Measurements from ENCODE around the gene UBL4A.

The UBL4A gene

GRCh38 chrX:154445776-154446175 lies 40.6 kb downstream of the UBL4A start:
- Histone ChIP-seq H3K4me3 (ENCODE audit: extremely low read depth, insufficient read depth, low read length, poor library complexity, severe bottlenecking) (no peak overlapping the region), H3K4me1 (ENCODE audit: control insufficient read depth, insufficient read depth, low read length, poor library complexity, severe bottlenecking) (no peaks in the 10 kb centered on the region), H3K27ac (ENCODE audit: low read depth, low read length, severe bottlenecking) (no peak overlapping the region), H3K9me3 (ENCODE audit: control insufficient read depth, low read length) (no peaks in the 10 kb centered on the region), H3K36me3 (ENCODE audit: control insufficient read depth, insufficient read depth, low read length) (peaks cover 53% of the 10 kb centered on the region)
- WGBS, 2 experiments (ENCODE audit: insufficient coverage in 2 of 2), result 92 to 94% methylated on average over 11 to 13 of the region's 16 CpGs

- Histone ChIP-seq H3K27ac (ENCODE audit: low read depth, low read length, severe bottlenecking) (no peak overlapping the region), H3K4me1 (ENCODE audit: control insufficient read depth, insufficient read depth, low read length, poor library complexity, severe bottlenecking) (no peaks in the 10 kb centered on the region), H3K9me3 (ENCODE audit: control insufficient read depth, low read length) (no peaks in the 10 kb centered on the region), H3K4me3 (ENCODE audit: extremely low read depth, insufficient read depth, low read length, poor library complexity, severe bottlenecking) (peak overlapping the region; percentile 52), H3K36me3 (ENCODE audit: control insufficient read depth, insufficient read depth, low read length) (peaks cover 57% of the 10 kb centered on the region)
- 88 to 97% methylated on average over 4 to 6 of the region's 13 CpGs for WGBS, 2 experiments (ENCODE audit: insufficient coverage in 2 of 2)
Measured at GRCh38 chrX:154444755-154445246, 41.6 kb downstream of the UBL4A start.

- Histone ChIP-seq H3K9me3 (ENCODE audit: control insufficient read depth, low read length) (no peaks in the 10 kb centered on the region), H3K27ac (ENCODE audit: low read depth, low read length, severe bottlenecking) (peak within 1 kb of the TSS; percentile 67), H3K4me1 (ENCODE audit: control insufficient read depth, insufficient read depth, low read length, poor library complexity, severe bottlenecking) (no peaks in the 10 kb centered on the region), H3K4me3 (ENCODE audit: extremely low read depth, insufficient read depth, low read length, poor library complexity, severe bottlenecking) (peak within 1 kb of the TSS; percentile 52), H3K36me3 (ENCODE audit: control insufficient read depth, insufficient read depth, low read length) (peaks cover 53% of the 10 kb centered on the region)
- WGBS, 2 experiments (ENCODE audit: insufficient coverage in 2 of 2), result 3 to 4% methylated on average over 40 to 41 of the region's 94 CpGs
Measured at GRCh38 chrX:154443992-154444754, 42.2 kb downstream of the UBL4A start, which contains the start of gene FAM50A. TSS of gene FAM50A (plus strand) at chrX:154444141. CDS start at chrX:154444236, 95 bp downstream.

- Histone ChIP-seq H3K4me3 (ENCODE audit: extremely low read depth, insufficient read depth, low read length, poor library complexity, severe bottlenecking) (peak overlapping the region; percentile 22), H3K4me1 (ENCODE audit: control insufficient read depth, insufficient read depth, low read length, poor library complexity, severe bottlenecking) (peaks cover 5% of the 10 kb centered on the region), H3K36me3 (ENCODE audit: control insufficient read depth, insufficient read depth, low read length) (peaks cover 54% of the 10 kb centered on the region), H3K9me3 (ENCODE audit: control insufficient read depth, low read length) (no peaks in the 10 kb centered on the region), H3K27ac (ENCODE audit: low read depth, low read length, severe bottlenecking) (peak overlapping the region; percentile 67)
- 14% methylated on average over 6 of the region's 10 CpGs; no CpG with 5 or more reads in 1 of the 2 experiments for WGBS, 2 experiments (ENCODE audit: insufficient coverage in 2 of 2)
Measured at GRCh38 chrX:154443479-154443910, 42.9 kb downstream of the UBL4A start.

- H3K27ac ChIP-seq (ENCODE audit: low read depth, low read length, severe bottlenecking), result no peak overlapping the region
- H3K4me3 ChIP-seq (ENCODE audit: extremely low read depth, insufficient read depth, low read length, poor library complexity, severe bottlenecking), result no peak overlapping the region
- H3K36me3 ChIP-seq (ENCODE audit: control insufficient read depth, insufficient read depth, low read length), result peaks cover 51% of the 10 kb centered on the region
- no peaks in the 10 kb centered on the region for H3K9me3 ChIP-seq (ENCODE audit: control insufficient read depth, low read length)
- H3K4me1 ChIP-seq (ENCODE audit: control insufficient read depth, insufficient read depth, low read length, poor library complexity, severe bottlenecking), result peaks cover 7% of the 10 kb centered on the region
- 98 to 100% methylated on average over 9 to 19 of the region's 21 CpGs for WGBS, 2 experiments (ENCODE audit: insufficient coverage in 2 of 2)
Measured at GRCh38 chrX:154441984-154442707, 44.3 kb downstream of the UBL4A start.

GRCh38 chrX:154441564-154441963 lies 44.9 kb downstream of the UBL4A start:
- WGBS, 2 experiments (ENCODE audit: insufficient coverage in 2 of 2), result 93 to 100% methylated on average over 5 of the region's 11 CpGs
- no peak overlapping the region for H3K4me3 ChIP-seq (ENCODE audit: extremely low read depth, insufficient read depth, low read length, poor library complexity, severe bottlenecking)
- peaks cover 48% of the 10 kb centered on the region for H3K36me3 ChIP-seq (ENCODE audit: control insufficient read depth, insufficient read depth, low read length)
- H3K27ac ChIP-seq (ENCODE audit: low read depth, low read length, severe bottlenecking), result no peak overlapping the region
- H3K4me1 ChIP-seq (ENCODE audit: control insufficient read depth, insufficient read depth, low read length, poor library complexity, severe bottlenecking), result peaks cover 7% of the 10 kb centered on the region
- H3K9me3 ChIP-seq (ENCODE audit: control insufficient read depth, low read length), result no peaks in the 10 kb centered on the region

GRCh38 chrX:154440623-154441357 lies 45.6 kb downstream of the UBL4A start:
- Histone ChIP-seq H3K27ac (ENCODE audit: low read depth, low read length, severe bottlenecking) (no peak overlapping the region), H3K36me3 (ENCODE audit: control insufficient read depth, insufficient read depth, low read length) (peaks cover 44% of the 10 kb centered on the region), H3K9me3 (ENCODE audit: control insufficient read depth, low read length) (no peaks in the 10 kb centered on the region), H3K4me3 (ENCODE audit: extremely low read depth, insufficient read depth, low read length, poor library complexity, severe bottlenecking) (no peak overlapping the region), H3K4me1 (ENCODE audit: control insufficient read depth, insufficient read depth, low read length, poor library complexity, severe bottlenecking) (peaks cover 7% of the 10 kb centered on the region)
- WGBS, 2 experiments (ENCODE audit: insufficient coverage in 2 of 2), result 95 to 96% methylated on average over 4 to 8 of the region's 17 CpGs

GRCh38 chrX:154439841-154440240 lies 46.6 kb downstream of the UBL4A start:
- Histone ChIP-seq H3K4me1 (ENCODE audit: control insufficient read depth, insufficient read depth, low read length, poor library complexity, severe bottlenecking) (peaks cover 7% of the 10 kb centered on the region), H3K36me3 (ENCODE audit: control insufficient read depth, insufficient read depth, low read length) (peaks cover 43% of the 10 kb centered on the region), H3K4me3 (ENCODE audit: extremely low read depth, insufficient read depth, low read length, poor library complexity, severe bottlenecking) (no peak overlapping the region), H3K9me3 (ENCODE audit: control insufficient read depth, low read length) (no peaks in the 10 kb centered on the region), H3K27ac (ENCODE audit: low read depth, low read length, severe bottlenecking) (no peak overlapping the region)
- 97% methylated on average over 6 of the region's 18 CpGs; no CpG with 5 or more reads in 1 of the 2 experiments for WGBS, 2 experiments (ENCODE audit: insufficient coverage in 2 of 2)

GRCh38 chrX:154437971-154438893 lies 48.2 kb downstream of the UBL4A start:
- H3K9me3 ChIP-seq (ENCODE audit: control insufficient read depth, low read length), result no peaks in the 10 kb centered on the region
- H3K36me3 ChIP-seq (ENCODE audit: control insufficient read depth, insufficient read depth, low read length), result peaks cover 54% of the 10 kb centered on the region
- peaks cover 7% of the 10 kb centered on the region for H3K4me1 ChIP-seq (ENCODE audit: control insufficient read depth, insufficient read depth, low read length, poor library complexity, severe bottlenecking)
- 64 to 88% methylated on average over 10 to 13 of the region's 28 CpGs for WGBS, 2 experiments (ENCODE audit: insufficient coverage in 2 of 2)
- H3K27ac ChIP-seq (ENCODE audit: low read depth, low read length, severe bottlenecking), result no peak overlapping the region
- peak overlapping the region; percentile 50 for H3K4me3 ChIP-seq (ENCODE audit: extremely low read depth, insufficient read depth, low read length, poor library complexity, severe bottlenecking)
